ENCODE results near the gene CIAO3. TPM values are rescaled to one million over a fixed set of nuclear protein-coding genes. Genes with fewer than 3 reads are reported as not detected.
"Not testable (repeated sequence)": the region's sequence is repeated elsewhere in the genome, so short reads cannot be mapped to it uniquely, and the experiment has no call there.

CIAO3 gene
- total RNA-seq, 1 experiment from 2014 or later, result 32.1 TPM

GRCh38 chr16:749010-749409 lies 8.2 kb upstream of the CIAO3 start:
- Histone ChIP-seq H3K4me1 (ENCODE audit: low read length) (no peaks in the 10 kb centered on the region), H3K36me3 (ENCODE audit: insufficient read depth, low read length) (no peaks in the 10 kb centered on the region), H3K4me3 (ENCODE audit: low read length) (no peak overlapping the region), H3K9ac (ENCODE audit: low read length) (no peak overlapping the region), H3K27ac (ENCODE audit: low read length) (no peak overlapping the region), H2AFZ (ENCODE audit: low read length) (no peak overlapping the region), H3K79me2 (ENCODE audit: low read length) (no peaks in the 10 kb centered on the region), H3K4me2 (ENCODE audit: low read depth, low read length, poor library complexity, severe bottlenecking) (no peak overlapping the region), H3K9me3 (ENCODE audit: low read length) (no peaks in the 10 kb centered on the region), H3K27me3 (ENCODE audit: low read length) (no peaks in the 10 kb centered on the region), H4K20me1 (ENCODE audit: insufficient read depth, low read depth, low read length) (no peaks in the 10 kb centered on the region), H3K9me2 (replicated peaks; ENCODE audit: insufficient read depth, low read length) (no peaks in the 10 kb centered on the region)
- no peak for DNase-seq

- no peak overlapping the region for H3K4me2 ChIP-seq (ENCODE audit: low read depth, low read length, poor library complexity, severe bottlenecking)
- DNase-seq, result no peak
- no peak overlapping the region for H3K4me3 ChIP-seq (ENCODE audit: low read length)
- no peaks in the 10 kb centered on the region for H3K9me2 ChIP-seq (replicated peaks; ENCODE audit: insufficient read depth, low read length)
- H3K9me3 ChIP-seq (ENCODE audit: low read length), result no peaks in the 10 kb centered on the region
- H4K20me1 ChIP-seq (ENCODE audit: insufficient read depth, low read depth, low read length), result no peaks in the 10 kb centered on the region
- no peak overlapping the region for H3K27ac ChIP-seq (ENCODE audit: low read length)
- H3K79me2 ChIP-seq (ENCODE audit: low read length), result no peaks in the 10 kb centered on the region
- no peak overlapping the region for H2AFZ ChIP-seq (ENCODE audit: low read length)
- H3K4me1 ChIP-seq (ENCODE audit: low read length), result no peaks in the 10 kb centered on the region
- H3K36me3 ChIP-seq (ENCODE audit: insufficient read depth, low read length), result no peaks in the 10 kb centered on the region
- no peaks in the 10 kb centered on the region for H3K27me3 ChIP-seq (ENCODE audit: low read length)
- H3K9ac ChIP-seq (ENCODE audit: low read length), result no peak overlapping the region
Observed at GRCh38 chr16:747978-748746, 7.4 kb upstream of the CIAO3 start.

GRCh38 chr16:746637-747036 lies 5.8 kb upstream of the CIAO3 start:
- Histone ChIP-seq H3K9me2 (replicated peaks; ENCODE audit: insufficient read depth, low read length) (no peaks in the 10 kb centered on the region), H3K27me3 (ENCODE audit: low read length) (no peaks in the 10 kb centered on the region), H3K4me1 (ENCODE audit: low read length) (no peaks in the 10 kb centered on the region; the same call in 1 of the 2 replicates), H3K4me3 (ENCODE audit: low read length) (no peak overlapping the region), H3K79me2 (ENCODE audit: low read length) (no peaks in the 10 kb centered on the region), H2AFZ (ENCODE audit: low read length) (no peak overlapping the region), H3K9ac (ENCODE audit: low read length) (no peak overlapping the region), H3K9me3 (ENCODE audit: low read length) (no peaks in the 10 kb centered on the region), H4K20me1 (ENCODE audit: insufficient read depth, low read depth, low read length) (no peaks in the 10 kb centered on the region), H3K36me3 (ENCODE audit: insufficient read depth, low read length) (no peaks in the 10 kb centered on the region), H3K27ac (ENCODE audit: low read length) (no peak overlapping the region), H3K4me2 (ENCODE audit: low read depth, low read length, poor library complexity, severe bottlenecking) (no peak overlapping the region)
- no peak for DNase-seq

- Histone ChIP-seq H3K27me3 (ENCODE audit: low read length) (no peaks in the 10 kb centered on the region), H3K27ac (ENCODE audit: low read length) (no peak overlapping the region), H3K4me1 (ENCODE audit: low read length) (no peaks in the 10 kb centered on the region; the same call in 1 of the 2 replicates), H3K9me2 (replicated peaks; ENCODE audit: insufficient read depth, low read length) (no peaks in the 10 kb centered on the region), H3K4me2 (ENCODE audit: low read depth, low read length, poor library complexity, severe bottlenecking) (no peak overlapping the region), H3K79me2 (ENCODE audit: low read length) (no peaks in the 10 kb centered on the region), H3K36me3 (ENCODE audit: insufficient read depth, low read length) (no peaks in the 10 kb centered on the region), H4K20me1 (ENCODE audit: insufficient read depth, low read depth, low read length) (no peaks in the 10 kb centered on the region), H3K4me3 (ENCODE audit: low read length) (no peak overlapping the region), H2AFZ (ENCODE audit: low read length) (no peak overlapping the region), H3K9me3 (ENCODE audit: low read length) (no peaks in the 10 kb centered on the region), H3K9ac (ENCODE audit: low read length) (no peak overlapping the region)
- peak; percentile 80 for DNase-seq
Observed at GRCh38 chr16:745739-746138, 4.9 kb upstream of the CIAO3 start.

- Histone ChIP-seq H3K79me2 (ENCODE audit: low read length) (0 out of 2 replicates have a peak, but pooled peaks cover 4% of the 10 kb centered on the region), H3K27me3 (ENCODE audit: low read length) (no peaks in the 10 kb centered on the region), H3K9me2 (replicated peaks; ENCODE audit: insufficient read depth, low read length) (no peaks in the 10 kb centered on the region)
Observed at GRCh38 chr16:743794-744500, 3.1 kb upstream of the CIAO3 start.

GRCh38 chr16:742894-743293 lies 2.1 kb upstream of the CIAO3 start:
- H2AFZ ChIP-seq (ENCODE audit: low read length); H3K4me2 ChIP-seq (ENCODE audit: low read depth, low read length, poor library complexity, severe bottlenecking); H3K79me2 ChIP-seq (ENCODE audit: low read length); H3K9me3 ChIP-seq (ENCODE audit: low read length); H3K27me3 ChIP-seq (ENCODE audit: low read length); DNase-seq; H3K9ac ChIP-seq (ENCODE audit: low read length); H3K36me3 ChIP-seq (ENCODE audit: insufficient read depth, low read length); H4K20me1 ChIP-seq (ENCODE audit: insufficient read depth, low read depth, low read length); H3K4me3 ChIP-seq (ENCODE audit: low read length); H3K9me2 ChIP-seq (replicated peaks; ENCODE audit: insufficient read depth, low read length); H3K27ac ChIP-seq (ENCODE audit: low read length): not testable (repeated sequence)
- H3K4me1 ChIP-seq (ENCODE audit: low read length), result peaks cover 25% of the 10 kb centered on the region

More at GRCh38 chr16:743794-744500, 3.1 kb upstream of the CIAO3 start:
- Histone ChIP-seq H3K4me2 (ENCODE audit: low read depth, low read length, poor library complexity, severe bottlenecking) (no peak overlapping the region), H3K9ac (ENCODE audit: low read length) (no peak overlapping the region), H4K20me1 (ENCODE audit: insufficient read depth, low read depth, low read length) (no peaks in the 10 kb centered on the region), H3K4me1 (ENCODE audit: low read length) (peaks cover 14% of the 10 kb centered on the region), H3K27ac (ENCODE audit: low read length) (no peak overlapping the region), H3K9me3 (ENCODE audit: low read length) (no peaks in the 10 kb centered on the region), H3K4me3 (ENCODE audit: low read length) (no peak overlapping the region), H3K36me3 (ENCODE audit: insufficient read depth, low read length) (no peaks in the 10 kb centered on the region), H2AFZ (ENCODE audit: low read length) (no peak overlapping the region)
- peak; percentile 71 for DNase-seq

GRCh38 chr16:741986-742629 lies 1.3 kb upstream of the CIAO3 start:
- Histone ChIP-seq H3K9me3 (ENCODE audit: low read length) (no peaks in the 10 kb centered on the region), H3K9me2 (replicated peaks; ENCODE audit: insufficient read depth, low read length) (no peaks in the 10 kb centered on the region), H3K36me3 (ENCODE audit: insufficient read depth, low read length) (0 out of 2 replicates have a peak, but pooled peaks cover 1% of the 10 kb centered on the region), H3K27ac (ENCODE audit: low read length) (no peak overlapping the region), H3K4me1 (ENCODE audit: low read length) (peaks cover 33% of the 10 kb centered on the region), H4K20me1 (ENCODE audit: insufficient read depth, low read depth, low read length) (no peaks in the 10 kb centered on the region), H3K4me3 (ENCODE audit: low read length) (no peak overlapping the region), H3K9ac (ENCODE audit: low read length) (no peak overlapping the region), H3K4me2 (ENCODE audit: low read depth, low read length, poor library complexity, severe bottlenecking) (no peak overlapping the region), H3K79me2 (ENCODE audit: low read length) (0 out of 2 replicates have a peak, but pooled peaks cover 4% of the 10 kb centered on the region), H2AFZ (ENCODE audit: low read length) (no peak overlapping the region), H3K27me3 (ENCODE audit: low read length) (no peaks in the 10 kb centered on the region)
- no peak for DNase-seq

- Histone ChIP-seq H3K79me2 (ENCODE audit: low read length) (peaks cover 7% of the 10 kb centered on the region; the same call in 1 of the 2 replicates), H2AFZ (ENCODE audit: low read length) (no peak overlapping the region)
Observed at GRCh38 chr16:740459-740763, 386 bp downstream of the CIAO3 start.

More at GRCh38 chr16:740459-740763, 386 bp downstream of the CIAO3 start:
- H3K4me2 ChIP-seq (ENCODE audit: low read depth, low read length, poor library complexity, severe bottlenecking), result peak overlapping the region; percentile 98
- no peak for DNase-seq
- peak overlapping the region; percentile 99 for H3K27ac ChIP-seq (ENCODE audit: low read length)
- H3K9me2 ChIP-seq (replicated peaks; ENCODE audit: insufficient read depth, low read length), result no peaks in the 10 kb centered on the region
- H3K9ac ChIP-seq (ENCODE audit: low read length), result peak overlapping the region; percentile 98
- H3K36me3 ChIP-seq (ENCODE audit: insufficient read depth, low read length), result 0 out of 2 replicates have a peak, but pooled peaks cover 6% of the 10 kb centered on the region
- peak overlapping the region; percentile 94 for H3K4me3 ChIP-seq (ENCODE audit: low read length)
- H3K4me1 ChIP-seq (ENCODE audit: low read length), result peaks cover 41% of the 10 kb centered on the region
- H3K27me3 ChIP-seq (ENCODE audit: low read length), result no peaks in the 10 kb centered on the region
- no peaks in the 10 kb centered on the region for H4K20me1 ChIP-seq (ENCODE audit: insufficient read depth, low read depth, low read length)
- no peaks in the 10 kb centered on the region for H3K9me3 ChIP-seq (ENCODE audit: low read length)
